ENCODE measurements around the gene CEP170.

The CEP170 gene

GRCh38 chr1:243254927-243255790, at the start of gene CEP170:
Gene CEP170, minus strand, starts transcription at chr1:243255281. Its CDS starts 30,001 bp downstream, at chr1:243225280.
- DNase-seq (ENCODE audit: low read depth in 2 of 2), result peak; percentile 95 to 99

DNA sequence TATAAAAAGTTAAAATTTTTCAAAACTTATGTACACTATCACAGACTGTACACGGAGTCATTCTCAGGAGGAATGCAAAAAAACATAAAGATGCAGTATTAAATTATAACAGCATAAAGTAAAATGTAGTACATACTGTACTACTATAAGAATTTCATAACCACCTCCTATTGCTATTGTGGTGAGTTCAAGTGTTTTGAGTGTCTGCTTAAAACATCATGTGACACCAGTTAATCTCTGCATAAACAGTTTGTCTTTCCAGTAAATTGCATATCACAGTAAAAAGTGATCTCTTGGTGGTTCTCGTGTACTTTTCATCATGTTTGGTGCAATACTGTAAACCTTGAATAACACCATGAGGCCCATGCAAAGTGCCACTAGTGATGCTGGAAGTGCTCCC, 46.0 kb upstream of the CEP170 start:
- TF ChIP-seq CTCF (IDR thresholded peaks at IDR 0.05; ENCODE audit: low read depth, low read length), result no peak
- DNase-seq (ENCODE audit: low read depth in 2 of 2), result peak; percentile 33 to 49
- H3K4me3 ChIP-seq (replicated peaks in 1 of 2; ENCODE audit: low read depth in 2 of 2, low read length in 2 of 2), result no peak overlapping the region

More at GRCh38 chr1:243254927-243255790, at the start of gene CEP170:
- TF ChIP-seq CTCF (IDR thresholded peaks at IDR 0.05; ENCODE audit: low read depth, low read length), result no peak
- peak within 1 kb of the TSS; percentile 91 to 92 for H3K4me3 ChIP-seq (replicated peaks in 1 of 2; ENCODE audit: low read depth in 2 of 2, low read length in 2 of 2)

- no peak overlapping the region for H3K4me3 ChIP-seq (replicated peaks in 1 of 2; ENCODE audit: low read depth in 2 of 2, low read length in 2 of 2)
- no peak for TF ChIP-seq CTCF (IDR thresholded peaks at IDR 0.05; ENCODE audit: low read depth, low read length)
- DNase-seq (ENCODE audit: low read depth in 2 of 2), result no peak
These were observed 44.0 kb upstream of the CEP170 start for GRCh38 chr1:243299069-243299468.

GRCh38 chr1:243294723-243295121, 39.6 kb upstream of the CEP170 start:
- no peak overlapping the region for H3K4me3 ChIP-seq (replicated peaks in 1 of 2; ENCODE audit: low read depth in 2 of 2, low read length in 2 of 2)
- DNase-seq (ENCODE audit: low read depth in 2 of 2), result peak in 1 of 2 donors; percentile 88
- TF ChIP-seq CTCF (IDR thresholded peaks at IDR 0.05; ENCODE audit: low read depth, low read length), result no peak

- peak in 1 of 2 donors; percentile 41 for DNase-seq (ENCODE audit: low read depth in 2 of 2)
- TF ChIP-seq CTCF (IDR thresholded peaks at IDR 0.05; ENCODE audit: low read depth, low read length), result no peak
- no peak overlapping the region for H3K4me3 ChIP-seq (replicated peaks in 1 of 2; ENCODE audit: low read depth in 2 of 2, low read length in 2 of 2)
These were observed 39.1 kb upstream of the CEP170 start for GRCh38 chr1:243293941-243294722.

DNA sequence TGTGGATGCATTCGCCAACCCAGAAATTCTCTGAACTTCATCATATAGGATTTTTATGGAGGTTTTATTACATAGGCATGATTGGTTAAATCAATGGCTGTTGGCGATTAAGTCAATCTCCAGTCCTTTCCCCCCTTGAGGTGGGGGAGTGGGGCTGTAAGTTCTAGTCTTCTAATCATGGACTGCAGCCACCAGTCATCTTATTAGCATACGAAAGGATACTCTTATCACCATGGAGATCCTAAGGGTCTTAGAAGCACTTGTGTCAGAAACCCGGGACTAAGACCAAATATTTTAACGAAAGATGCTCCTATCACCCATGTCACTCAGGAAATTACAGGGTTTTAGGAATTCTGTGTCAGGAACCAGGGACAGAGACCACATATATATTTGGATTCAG, 37.0 kb upstream of the CEP170 start:
- no peak for TF ChIP-seq CTCF (IDR thresholded peaks at IDR 0.05; ENCODE audit: low read depth, low read length)
- H3K4me3 ChIP-seq (replicated peaks in 1 of 2; ENCODE audit: low read depth in 2 of 2, low read length in 2 of 2), result no peak overlapping the region
- no peak for DNase-seq (ENCODE audit: low read depth in 2 of 2)

Measured in cardiac fibroblast (primary cell).